Measurements from ENCODE around the gene MCF2. TPM values are rescaled to one million over a fixed set of nuclear protein-coding genes. Genes with fewer than 3 reads are reported as not detected.
"Not testable (repeated sequence)": the region's sequence is repeated elsewhere in the genome, so short reads cannot be mapped to it uniquely, and the experiment has no call there.

Gene MCF2
- total and polyA plus RNA-seq, 2 experiments from 2014 or later = 1.1 to 1.4 TPM

GRCh38 chrX:139691493-139691842, 16.5 kb downstream of the MCF2 start:
- Mint-ChIP-seq H3K4me1 (peaks cover 11% of the 10 kb centered on the region; the same call in 2 of the 3 replicates), H3K4me3 (peak overlapping the region; percentile 77), H3K27ac (no peak overlapping the region), H3K36me3 (ENCODE audit: low read depth) (no peaks in the 10 kb centered on the region), H3K9me3 (no peaks in the 10 kb centered on the region; the same call in 2 of the 3 replicates), H3K27me3 (ENCODE audit: insufficient read depth, low read depth, poor library complexity) (peaks cover 6% of the 10 kb centered on the region)
- H3K27ac ChIP-seq (ENCODE audit: low read depth) = no peak overlapping the region
- peaks cover 27% of the 10 kb centered on the region for H3K27me3 ChIP-seq (ENCODE audit: insufficient read depth)
- H3K9me2 ChIP-seq (ENCODE audit: insufficient read depth) = no peaks in the 10 kb centered on the region
- peak overlapping the region; percentile 55 for H3K4me3 ChIP-seq
- no peaks in the 10 kb centered on the region for H3F3A ChIP-seq (replicated peaks; ENCODE audit: low read depth)
- no peak for TF ChIP-seq ETS1 (IDR thresholded peaks at IDR 0.05)
- TF ChIP-seq CREB1 (CRISPR knock-in tag; IDR thresholded peaks at IDR 0.05; ENCODE audit: low read depth) = no peak
- TF ChIP-seq, protein P1, sequence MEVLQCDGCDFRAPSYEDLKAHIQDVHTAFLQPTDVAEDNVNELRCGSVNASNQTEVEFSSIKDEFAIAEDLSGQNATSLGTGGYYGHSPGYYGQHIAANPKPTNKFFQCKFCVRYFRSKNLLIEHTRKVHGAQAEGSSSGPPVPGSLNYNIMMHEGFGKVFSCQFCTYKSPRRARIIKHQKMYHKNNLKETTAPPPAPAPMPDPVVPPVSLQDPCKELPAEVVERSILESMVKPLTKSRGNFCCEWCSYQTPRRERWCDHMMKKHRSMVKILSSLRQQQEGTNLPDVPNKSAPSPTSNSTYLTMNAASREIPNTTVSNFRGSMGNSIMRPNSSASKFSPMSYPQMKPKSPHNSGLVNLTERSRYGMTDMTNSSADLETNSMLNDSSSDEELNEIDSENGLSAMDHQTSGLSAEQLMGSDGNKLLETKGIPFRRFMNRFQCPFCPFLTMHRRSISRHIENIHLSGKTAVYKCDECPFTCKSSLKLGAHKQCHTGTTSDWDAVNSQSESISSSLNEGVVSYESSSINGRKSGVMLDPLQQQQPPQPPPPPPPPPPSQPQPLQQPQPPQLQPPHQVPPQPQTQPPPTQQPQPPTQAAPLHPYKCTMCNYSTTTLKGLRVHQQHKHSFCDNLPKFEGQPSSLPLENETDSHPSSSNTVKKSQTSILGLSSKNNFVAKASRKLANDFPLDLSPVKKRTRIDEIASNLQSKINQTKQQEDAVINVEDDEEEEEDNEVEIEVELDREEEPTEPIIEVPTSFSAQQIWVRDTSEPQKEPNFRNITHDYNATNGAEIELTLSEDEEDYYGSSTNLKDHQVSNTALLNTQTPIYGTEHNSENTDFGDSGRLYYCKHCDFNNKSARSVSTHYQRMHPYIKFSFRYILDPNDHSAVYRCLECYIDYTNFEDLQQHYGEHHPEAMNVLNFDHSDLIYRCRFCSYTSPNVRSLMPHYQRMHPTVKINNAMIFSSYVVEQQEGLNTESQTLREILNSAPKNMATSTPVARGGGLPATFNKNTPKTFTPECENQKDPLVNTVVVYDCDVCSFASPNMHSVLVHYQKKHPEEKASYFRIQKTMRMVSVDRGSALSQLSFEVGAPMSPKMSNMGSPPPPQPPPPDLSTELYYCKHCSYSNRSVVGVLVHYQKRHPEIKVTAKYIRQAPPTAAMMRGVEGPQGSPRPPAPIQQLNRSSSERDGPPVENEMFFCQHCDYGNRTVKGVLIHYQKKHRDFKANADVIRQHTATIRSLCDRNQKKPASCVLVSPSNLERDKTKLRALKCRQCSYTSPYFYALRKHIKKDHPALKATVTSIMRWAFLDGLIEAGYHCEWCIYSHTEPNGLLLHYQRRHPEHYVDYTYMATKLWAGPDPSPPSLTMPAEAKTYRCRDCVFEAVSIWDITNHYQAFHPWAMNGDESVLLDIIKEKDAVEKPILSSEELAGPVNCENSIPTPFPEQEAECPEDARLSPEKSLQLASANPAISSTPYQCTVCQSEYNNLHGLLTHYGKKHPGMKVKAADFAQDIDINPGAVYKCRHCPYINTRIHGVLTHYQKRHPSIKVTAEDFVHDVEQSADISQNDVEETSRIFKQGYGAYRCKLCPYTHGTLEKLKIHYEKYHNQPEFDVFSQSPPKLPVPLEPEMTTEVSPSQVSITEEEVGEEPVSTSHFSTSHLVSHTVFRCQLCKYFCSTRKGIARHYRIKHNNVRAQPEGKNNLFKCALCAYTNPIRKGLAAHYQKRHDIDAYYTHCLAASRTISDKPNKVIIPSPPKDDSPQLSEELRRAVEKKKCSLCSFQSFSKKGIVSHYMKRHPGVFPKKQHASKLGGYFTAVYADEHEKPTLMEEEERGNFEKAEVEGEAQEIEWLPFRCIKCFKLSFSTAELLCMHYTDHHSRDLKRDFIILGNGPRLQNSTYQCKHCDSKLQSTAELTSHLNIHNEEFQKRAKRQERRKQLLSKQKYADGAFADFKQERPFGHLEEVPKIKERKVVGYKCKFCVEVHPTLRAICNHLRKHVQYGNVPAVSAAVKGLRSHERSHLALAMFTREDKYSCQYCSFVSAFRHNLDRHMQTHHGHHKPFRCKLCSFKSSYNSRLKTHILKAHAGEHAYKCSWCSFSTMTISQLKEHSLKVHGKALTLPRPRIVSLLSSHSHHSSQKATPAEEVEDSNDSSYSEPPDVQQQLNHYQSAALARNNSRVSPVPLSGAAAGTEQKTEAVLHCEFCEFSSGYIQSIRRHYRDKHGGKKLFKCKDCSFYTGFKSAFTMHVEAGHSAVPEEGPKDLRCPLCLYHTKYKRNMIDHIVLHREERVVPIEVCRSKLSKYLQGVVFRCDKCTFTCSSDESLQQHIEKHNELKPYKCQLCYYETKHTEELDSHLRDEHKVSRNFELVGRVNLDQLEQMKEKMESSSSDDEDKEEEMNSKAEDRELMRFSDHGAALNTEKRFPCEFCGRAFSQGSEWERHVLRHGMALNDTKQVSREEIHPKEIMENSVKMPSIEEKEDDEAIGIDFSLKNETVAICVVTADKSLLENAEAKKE (CRISPR knock-in tag; IDR thresholded peaks at IDR 0.05) = no peak
- TF ChIP-seq ZNF114 (CRISPR knock-in tag; IDR thresholded peaks at IDR 0.05) = no peak
- TF ChIP-seq JUNB (IDR thresholded peaks at IDR 0.05; ENCODE audit: unreplicated experiment) = no peak
- no peak for TF ChIP-seq STAT1 (IDR thresholded peaks at IDR 0.05; ENCODE audit: unreplicated experiment)
- peak overlapping the region; percentile 81; the same call in 1 of the 2 replicates for H3K4me2 ChIP-seq
- H3K79me2 ChIP-seq (replicated peaks; ENCODE audit: insufficient read depth) = no peaks in the 10 kb centered on the region
- DNase-seq (ENCODE audit: low spot score) (peak; percentile 15), ATAC-seq (peak; percentile 25)
- H2AFZ ChIP-seq = no peak overlapping the region
- H4K20me1 ChIP-seq (replicated peaks; ENCODE audit: insufficient read depth) = no peaks in the 10 kb centered on the region
- H3K36me3 ChIP-seq (ENCODE audit: insufficient read depth) = no peaks in the 10 kb centered on the region
- peaks cover 4% of the 10 kb centered on the region; the same call in 1 of the 2 replicates for H3K4me1 ChIP-seq (ENCODE audit: insufficient read depth)

DNA sequence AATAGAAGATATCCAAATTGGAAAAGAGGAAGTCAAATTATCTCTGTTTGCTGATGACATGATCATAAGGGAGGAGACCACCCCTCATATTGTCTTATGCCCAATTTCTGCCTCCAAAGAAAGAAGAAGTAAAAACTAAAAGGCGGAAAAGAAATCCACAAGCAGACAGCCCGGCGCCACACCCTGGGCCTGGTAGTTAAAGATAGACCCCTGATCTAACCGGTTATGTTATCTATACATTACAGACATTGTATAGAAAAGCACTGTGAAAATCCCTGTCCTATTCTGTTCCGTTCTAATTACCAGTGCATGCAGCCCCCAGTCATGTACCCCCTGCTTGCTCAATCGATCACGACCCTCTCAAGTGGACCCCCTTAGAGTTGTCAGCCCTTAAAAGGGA, 22.8 kb downstream of the MCF2 start:
- not testable (repeated sequence) for H3K4me2 ChIP-seq; H3K79me2 ChIP-seq (replicated peaks; ENCODE audit: insufficient read depth); H2AFZ ChIP-seq; H3K27me3 ChIP-seq (ENCODE audit: insufficient read depth); DNase-seq (ENCODE audit: low spot score); H3K27me3 Mint-ChIP-seq (ENCODE audit: insufficient read depth, low read depth, poor library complexity); H3K27ac Mint-ChIP-seq; H3K9me2 ChIP-seq (ENCODE audit: insufficient read depth); H3K36me3 ChIP-seq (ENCODE audit: insufficient read depth); H3K4me1 Mint-ChIP-seq; H3K4me1 ChIP-seq (ENCODE audit: insufficient read depth); H3K4me3 ChIP-seq; H3K27ac ChIP-seq (ENCODE audit: low read depth); H3K9me3 Mint-ChIP-seq; ATAC-seq; H3F3A ChIP-seq (replicated peaks; ENCODE audit: low read depth); H4K20me1 ChIP-seq (replicated peaks; ENCODE audit: insufficient read depth); H3K36me3 Mint-ChIP-seq (ENCODE audit: low read depth); H3K4me3 Mint-ChIP-seq
